Stimulated activated CD8-positive, alpha-beta memory T cell treated with anti-CD3 and anti-CD28 coated beads, Interleukin-15, amount 100 ng/mL, for 1 hour (primary cell): ENCODE measurements around the gene CNTN1.

ENCODE experiments used
- DNase-seq: peaks from one replicate; pipeline ENCODE4 v3.0.0-alpha.2; 2020; ENCODE audit warnings: low read depth

The CNTN1 gene

GRCh38 chr12:40691913-40692764, at the start of gene CNTN1:
Gene CNTN1 (plus strand): TSS chr12:40692439.
- DNase-seq, result no peak

DNA sequence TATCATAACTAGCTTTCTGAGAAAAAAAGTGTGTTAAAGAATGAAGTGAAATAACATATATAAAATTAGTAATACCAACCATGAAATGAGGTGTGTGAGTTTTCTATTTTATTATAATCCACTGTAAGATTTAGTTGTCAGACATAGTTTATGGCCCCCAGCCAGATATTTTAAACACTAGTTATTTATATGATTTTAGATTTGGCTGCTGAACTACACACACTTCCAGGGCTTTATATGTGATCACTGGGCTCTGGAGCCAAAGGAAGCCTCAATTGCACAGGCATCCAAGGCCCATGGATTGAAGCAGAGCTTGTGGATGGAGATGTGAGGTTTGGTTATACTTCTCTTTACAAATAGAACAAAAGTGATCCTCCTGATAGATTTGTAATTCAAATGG, 48.7 kb upstream of the CNTN1 start:
- DNase-seq, result no peak

DNA sequence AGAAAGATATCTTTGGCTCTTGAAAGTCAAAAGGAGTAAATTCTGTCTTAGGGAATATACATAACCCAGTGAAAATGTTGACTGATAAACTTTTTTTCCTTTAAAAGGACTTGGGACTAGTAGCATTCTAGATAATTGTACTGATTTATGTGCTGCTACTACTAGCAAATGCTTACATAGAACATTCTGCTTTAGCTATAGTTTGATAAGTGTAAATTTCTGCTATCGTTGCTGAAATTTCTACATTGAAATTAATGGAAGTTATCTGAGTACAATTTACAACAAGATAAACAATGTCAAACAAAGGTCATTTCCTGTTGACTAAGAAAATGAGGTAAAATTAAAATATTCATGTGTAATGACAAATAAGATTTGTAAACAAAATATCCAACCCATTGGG, 48.3 kb upstream of the CNTN1 start:
- DNase-seq, result no peak

DNA sequence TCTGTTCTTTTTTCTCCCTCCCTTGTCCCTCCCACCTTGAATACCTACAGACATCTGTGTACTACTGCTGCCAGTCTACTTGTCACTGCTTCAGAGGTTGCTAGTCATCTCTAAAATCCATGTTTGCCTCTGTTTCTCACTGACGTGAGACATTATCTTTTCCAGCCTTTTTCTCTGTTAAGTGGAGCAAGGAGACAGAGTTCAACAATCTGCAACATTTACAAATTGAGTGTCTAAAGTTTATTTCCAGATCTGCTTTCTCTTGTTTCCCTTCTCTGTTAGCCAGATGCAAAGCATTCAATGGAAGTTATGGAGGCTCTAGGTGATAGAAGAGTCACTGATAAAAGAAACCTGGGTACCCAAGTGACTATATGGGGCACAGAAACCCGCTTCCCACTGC, 47.5 kb upstream of the CNTN1 start:
- no peak for DNase-seq

GRCh38 chr12:40645361-40645760, 46.9 kb upstream of the CNTN1 start:
- DNase-seq, result no peak

GRCh38 chr12:40646456-40646855, 45.8 kb upstream of the CNTN1 start:
- DNase-seq, result no peak

DNA sequence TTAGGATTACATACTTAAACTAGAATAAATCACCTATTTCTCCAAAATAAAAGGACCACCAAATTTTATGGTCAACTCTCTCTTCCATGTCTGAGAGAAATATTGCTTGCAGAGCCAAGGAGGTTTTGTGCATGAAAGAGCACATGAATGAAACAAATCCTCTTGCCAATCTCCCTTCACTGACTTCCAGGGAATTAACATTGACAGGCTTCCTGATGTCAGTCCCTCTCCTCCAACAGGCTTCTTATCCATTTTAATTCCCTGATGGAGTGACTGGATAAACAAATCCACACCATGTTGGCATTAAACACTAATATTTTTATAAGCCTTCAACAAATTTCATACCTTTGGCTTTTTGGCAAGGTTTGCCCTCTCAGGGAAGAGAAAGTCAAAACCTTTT, 45.3 kb upstream of the CNTN1 start:
- DNase-seq, result no peak

DNA sequence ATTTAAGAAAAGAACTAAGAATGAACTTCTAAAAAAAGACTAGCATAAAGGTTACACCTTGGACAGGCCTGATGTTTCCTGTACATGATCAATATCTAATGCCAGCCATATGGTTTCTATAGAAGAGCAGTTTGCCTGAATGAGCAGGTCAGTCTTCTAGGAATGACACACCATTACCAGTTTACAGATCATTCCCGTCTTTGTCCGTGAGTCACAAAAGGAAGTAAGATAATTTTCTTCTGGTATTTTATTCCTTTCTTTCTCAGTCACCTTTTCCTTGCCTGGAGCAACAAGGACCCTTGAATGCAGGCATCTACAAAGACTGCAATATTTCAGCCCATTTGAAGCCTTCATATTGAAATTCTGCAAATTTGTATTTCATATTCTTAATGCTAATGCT, 44.6 kb upstream of the CNTN1 start:
- no peak for DNase-seq

GRCh38 chr12:40648519-40648918, 43.7 kb upstream of the CNTN1 start:
- DNase-seq, result no peak

DNA sequence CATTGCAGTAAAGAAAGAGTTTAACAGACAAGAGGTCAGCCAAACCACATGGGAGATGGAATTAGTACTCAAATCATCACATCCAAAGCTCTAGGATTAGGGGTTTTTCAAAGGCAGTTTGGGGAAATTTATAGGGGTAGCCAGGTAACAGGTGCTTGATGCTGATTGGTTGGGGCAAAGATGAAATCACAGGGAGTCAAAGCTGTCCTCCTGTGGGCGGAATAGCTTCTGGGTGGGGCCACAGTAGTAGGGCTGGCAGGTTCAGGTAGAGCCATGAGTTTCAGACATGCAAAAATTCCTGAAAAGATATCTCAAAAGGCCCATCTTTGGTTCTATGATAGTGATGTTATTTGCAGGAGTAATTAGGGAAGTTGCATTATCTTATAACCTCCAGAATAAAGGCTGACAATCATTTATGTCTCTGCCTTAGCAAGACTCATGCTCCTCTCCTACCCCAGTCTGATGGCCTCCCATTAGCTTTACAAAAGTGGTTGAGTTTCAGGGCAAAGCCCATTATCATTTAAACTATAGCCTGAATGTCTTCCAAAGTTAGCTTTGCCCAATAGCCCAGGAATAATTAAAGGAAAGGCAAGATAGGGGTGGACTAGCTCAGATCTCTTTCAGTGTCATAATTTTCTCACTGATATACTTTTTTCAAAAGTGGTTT, 42.1 kb upstream of the CNTN1 start:
- no peak for DNase-seq

GRCh38 chr12:40655451-40655850, 36.8 kb upstream of the CNTN1 start:
- DNase-seq, result no peak

- no peak for DNase-seq
These were observed 29.9 kb upstream of the CNTN1 start for GRCh38 chr12:40662366-40662765.

DNA sequence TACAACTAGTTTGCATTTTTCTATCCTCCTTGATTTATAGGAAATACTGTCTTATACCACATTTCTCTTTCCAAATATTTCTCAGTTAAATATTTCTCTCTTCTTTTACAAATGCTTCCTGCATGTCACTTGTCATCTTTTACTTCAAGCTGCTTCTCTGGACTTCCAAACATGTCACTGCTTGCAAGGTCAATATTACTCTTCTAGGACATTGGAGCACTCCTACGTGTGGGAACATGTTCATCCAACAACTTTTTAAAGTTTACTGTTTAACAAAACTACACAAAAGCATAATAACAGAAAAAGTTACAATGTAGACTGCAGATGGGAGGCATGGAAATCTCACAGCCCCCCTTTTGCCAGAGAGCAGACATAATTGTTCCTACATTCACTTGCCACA, 28.5 kb upstream of the CNTN1 start:
- DNase-seq, result no peak

- no peak for DNase-seq
These were observed 24.1 kb upstream of the CNTN1 start for GRCh38 chr12:40668099-40668529.

- no peak for DNase-seq
These were observed 19.4 kb upstream of the CNTN1 start for GRCh38 chr12:40672741-40673271.

GRCh38 chr12:40681148-40681547, 11.1 kb upstream of the CNTN1 start:
- no peak for DNase-seq

DNA sequence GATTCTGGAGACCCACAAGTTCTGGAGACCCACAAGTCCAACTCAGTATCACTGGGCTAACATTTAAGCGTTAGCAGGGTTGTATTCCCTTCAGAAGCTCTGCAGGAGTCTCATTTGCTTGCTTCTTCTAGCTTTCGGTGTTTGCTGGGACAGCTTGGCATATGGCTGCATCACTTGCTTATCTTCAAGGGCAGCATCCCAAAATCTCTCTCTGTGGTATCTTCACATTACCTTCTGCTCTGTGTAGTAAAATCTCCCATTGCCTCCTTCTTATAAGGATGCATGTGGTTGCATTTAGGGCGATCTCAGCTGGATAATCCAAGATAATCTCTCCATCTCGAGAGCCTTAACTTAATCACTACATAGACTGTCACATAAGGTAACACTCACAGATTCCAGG, 7.3 kb upstream of the CNTN1 start:
- no peak for DNase-seq

DNA sequence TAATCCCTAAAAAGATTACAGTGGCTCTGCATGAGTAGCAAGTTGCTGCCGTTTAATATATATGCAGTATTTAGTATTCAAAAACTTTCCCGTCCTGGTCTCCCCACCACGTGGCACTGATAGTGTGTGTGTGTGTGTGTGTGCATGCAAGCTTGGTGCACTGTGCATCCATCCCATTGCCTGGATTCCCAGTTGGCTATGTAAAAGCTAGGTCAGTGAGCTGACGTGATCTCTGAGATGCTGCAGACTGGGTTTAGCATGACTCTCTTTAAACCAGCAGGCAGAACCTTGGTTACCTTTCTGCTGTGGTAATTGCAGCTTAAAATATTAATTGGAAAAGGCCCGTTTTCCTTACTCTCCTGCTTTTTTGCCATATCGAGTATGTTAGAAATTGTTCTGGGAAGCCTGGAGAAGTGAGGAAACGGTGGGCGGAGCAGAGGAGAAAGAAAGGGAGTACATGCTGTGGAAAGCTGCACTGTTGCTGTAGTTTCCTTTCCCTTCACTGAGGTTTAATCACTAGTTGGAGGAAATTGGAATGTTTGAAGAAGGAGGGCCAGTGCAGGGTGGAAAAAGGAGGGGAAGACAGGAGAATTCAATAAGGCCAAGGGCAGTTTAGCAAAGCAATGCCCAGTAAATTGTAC, 4.0 kb upstream of the CNTN1 start:
- no peak for DNase-seq

DNA sequence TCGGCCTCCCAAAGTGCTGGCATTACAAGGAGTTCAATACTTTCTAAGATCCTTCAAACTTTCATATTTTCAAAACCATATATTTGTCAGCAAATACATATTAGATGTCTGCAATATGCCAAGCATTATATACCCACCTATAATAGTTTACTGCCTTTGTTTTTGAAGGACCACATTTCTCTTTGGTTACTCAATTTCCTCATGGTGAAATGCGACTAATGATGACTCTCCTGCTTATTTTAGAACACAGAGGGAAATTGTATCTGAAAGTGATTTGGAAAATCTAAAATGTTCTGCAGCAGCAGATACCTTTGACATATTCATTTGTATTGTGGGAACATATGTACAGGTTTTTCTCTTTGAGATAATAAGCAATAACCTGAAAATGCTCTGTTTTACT, 2.7 kb upstream of the CNTN1 start:
- no peak for DNase-seq

DNA sequence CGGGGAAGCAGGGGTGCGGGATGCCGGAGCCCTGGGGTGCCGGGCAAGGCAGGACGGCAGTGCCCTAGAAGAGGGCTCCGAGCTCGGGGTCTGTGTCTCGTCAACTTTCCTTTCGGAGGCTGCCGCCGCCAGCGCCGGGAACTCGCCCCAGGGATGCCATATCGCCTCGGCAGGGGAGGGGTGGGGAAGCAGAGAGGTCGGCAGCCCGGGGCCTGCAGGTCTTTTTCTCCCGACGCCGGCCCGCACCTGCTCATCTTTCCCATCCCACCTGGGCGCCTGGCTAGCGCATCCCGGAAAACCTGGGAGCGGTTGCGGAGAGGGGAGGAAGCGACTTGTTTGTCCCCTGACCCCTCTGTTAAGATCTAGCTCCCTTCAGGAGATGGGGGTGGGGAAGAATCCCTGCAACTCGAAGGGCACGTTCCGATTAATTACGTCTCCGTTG, 547 bp downstream of the CNTN1 start:
- DNase-seq, result no peak

- no peak for DNase-seq
These were observed 1.1 kb downstream of the CNTN1 start for GRCh38 chr12:40693207-40693821.

- no peak for DNase-seq
These were observed 5.5 kb downstream of the CNTN1 start for GRCh38 chr12:40697566-40698259.
